GM13976 (cell line): ENCODE data around the gene ACACB.
A peak's percentile ranks its signal among the peaks of the same experiment; 100 is the strongest.

Experiments
- DNase-seq: peaks from one replicate; pipeline ENCODE4 v3.0.0; 2012; ENCODE audit warnings: low spot score
- in situ Hi-C: fragments of 300-500 bp; cut with MboI; formaldehyde crosslinking; loops from one replicate; pipeline ENCODE4 v1.12.0; 2022; ENCODE audit warnings: low sequenced_read_pairs, mixed read lengths, inconsistent platforms; ENCODE audit not compliant: unreplicated experiment
- TF ChIP-seq, protein P1 (sequence below): IDR thresholded peaks from 2 replicates; pipeline ENCODE4 v1.5.1; 2012; ENCODE audit warnings: borderline replicate concordance, mild to moderate bottlenecking; ENCODE audit not compliant: insufficient read depth; ENCODE audit errors: extremely low read depth, missing control alignments, control extremely low read depth

Gene ACACB

DNA sequence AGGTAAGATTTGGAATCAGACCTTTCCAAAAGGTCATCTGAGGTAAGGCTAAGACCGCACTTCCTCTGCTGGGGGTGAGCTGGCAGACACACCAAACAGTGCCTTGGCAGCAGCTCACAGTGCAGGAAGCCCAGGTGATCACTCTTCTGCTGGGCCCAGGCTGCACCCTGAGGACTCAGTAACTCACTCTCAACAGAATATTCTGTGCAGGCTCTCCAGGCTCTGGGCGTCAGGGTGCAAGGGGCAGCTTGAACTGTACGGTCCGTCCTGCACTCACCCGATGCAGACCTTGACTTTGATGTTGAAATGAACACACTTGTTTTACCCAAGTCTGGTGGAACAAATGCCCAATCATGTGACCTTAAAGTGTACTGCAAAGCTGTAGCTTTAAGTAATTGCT, 29.1 kb upstream of the ACACB start:
- TF ChIP-seq, protein P1, sequence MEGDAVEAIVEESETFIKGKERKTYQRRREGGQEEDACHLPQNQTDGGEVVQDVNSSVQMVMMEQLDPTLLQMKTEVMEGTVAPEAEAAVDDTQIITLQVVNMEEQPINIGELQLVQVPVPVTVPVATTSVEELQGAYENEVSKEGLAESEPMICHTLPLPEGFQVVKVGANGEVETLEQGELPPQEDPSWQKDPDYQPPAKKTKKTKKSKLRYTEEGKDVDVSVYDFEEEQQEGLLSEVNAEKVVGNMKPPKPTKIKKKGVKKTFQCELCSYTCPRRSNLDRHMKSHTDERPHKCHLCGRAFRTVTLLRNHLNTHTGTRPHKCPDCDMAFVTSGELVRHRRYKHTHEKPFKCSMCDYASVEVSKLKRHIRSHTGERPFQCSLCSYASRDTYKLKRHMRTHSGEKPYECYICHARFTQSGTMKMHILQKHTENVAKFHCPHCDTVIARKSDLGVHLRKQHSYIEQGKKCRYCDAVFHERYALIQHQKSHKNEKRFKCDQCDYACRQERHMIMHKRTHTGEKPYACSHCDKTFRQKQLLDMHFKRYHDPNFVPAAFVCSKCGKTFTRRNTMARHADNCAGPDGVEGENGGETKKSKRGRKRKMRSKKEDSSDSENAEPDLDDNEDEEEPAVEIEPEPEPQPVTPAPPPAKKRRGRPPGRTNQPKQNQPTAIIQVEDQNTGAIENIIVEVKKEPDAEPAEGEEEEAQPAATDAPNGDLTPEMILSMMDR: no peak
- no peak for DNase-seq
- in situ Hi-C loops: loop anchor here (25.0 kb wide), 3 partner anchors 200 to 525 kb away; partner anchors contain the start of genes DAO, ISCU and SART3

DNA sequence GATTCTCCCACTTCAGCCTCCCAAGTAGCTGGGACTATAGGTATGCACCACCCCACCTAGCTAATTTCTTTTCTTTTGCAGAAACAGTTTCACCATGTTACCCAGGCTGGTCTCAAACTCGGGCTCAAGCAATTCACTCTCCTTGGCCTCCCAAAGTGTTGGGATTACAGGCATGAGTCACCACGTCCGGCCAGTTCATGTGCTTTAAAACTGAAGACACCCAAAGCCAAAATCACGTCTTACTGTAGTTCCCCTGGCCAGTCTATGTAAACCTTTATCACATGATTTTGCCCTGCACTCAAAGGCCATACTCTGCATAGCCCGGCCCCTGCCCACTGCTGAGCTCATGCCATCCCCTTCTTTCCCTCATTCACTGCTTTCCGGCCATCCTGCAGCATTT, 27.6 kb upstream of the ACACB start:
- in situ Hi-C loops: loop anchor here (25.0 kb wide), 3 partner anchors 202 to 527 kb away; partner anchors contain the start of genes DAO, ISCU and SART3
- TF ChIP-seq, protein P1: no peak
- DNase-seq: no peak

DNA sequence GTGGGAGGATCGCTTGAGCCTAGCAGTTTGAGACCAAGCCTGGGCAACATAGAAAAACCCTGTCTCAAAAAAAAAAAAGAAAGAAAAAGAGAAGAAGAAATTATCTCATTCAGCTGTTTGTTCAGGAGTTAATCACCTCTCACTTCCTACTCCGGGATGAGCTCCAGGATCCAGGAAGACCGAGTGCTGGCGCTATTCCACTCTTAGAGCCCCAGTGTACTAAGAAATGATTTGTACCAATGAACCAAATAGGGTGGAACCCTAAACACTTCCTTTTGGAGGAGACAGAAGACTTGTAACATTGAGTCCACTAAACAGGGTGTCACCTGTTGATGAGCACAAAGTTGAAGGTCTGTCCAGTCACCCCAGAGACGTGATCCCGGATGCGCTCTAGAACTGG, 26.7 kb upstream of the ACACB start:
- in situ Hi-C loops: loop anchor here (25.0 kb wide), 3 partner anchors 202 to 527 kb away; partner anchors contain the start of genes DAO, ISCU and SART3
- TF ChIP-seq, protein P1: no peak
- DNase-seq: no peak

DNA sequence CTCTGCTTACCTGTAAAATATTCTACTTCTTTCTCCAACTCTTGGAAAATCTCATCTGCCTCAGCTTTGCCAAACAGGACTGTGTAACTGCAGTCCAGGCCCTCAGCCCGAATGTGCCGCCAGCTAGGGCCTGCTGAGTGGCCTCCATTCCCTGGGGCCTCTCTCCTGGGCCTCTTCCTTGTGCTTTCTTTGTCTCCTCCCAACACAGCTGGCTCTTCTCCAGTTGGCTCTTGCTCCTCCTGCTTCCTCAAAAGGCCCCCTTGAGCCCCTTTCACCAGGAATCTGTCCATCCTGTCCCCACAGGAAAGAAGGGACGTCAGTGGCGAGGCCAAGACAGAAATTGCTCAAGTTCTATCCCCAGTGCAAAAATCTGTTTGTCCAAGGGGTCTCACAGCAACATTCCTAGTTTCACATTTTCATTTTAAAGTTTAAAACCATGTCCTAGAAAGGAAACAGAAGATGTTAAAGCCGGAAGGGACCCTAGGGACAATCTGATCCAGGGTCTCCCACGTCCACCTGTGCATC, 23.8 kb upstream of the ACACB start:
- TF ChIP-seq, protein P1: no peak
- DNase-seq: no peak
- in situ Hi-C loops: loop anchor here (25.0 kb wide), 3 partner anchors 205 to 530 kb away; partner anchors contain the start of genes DAO, ISCU and SART3

DNA sequence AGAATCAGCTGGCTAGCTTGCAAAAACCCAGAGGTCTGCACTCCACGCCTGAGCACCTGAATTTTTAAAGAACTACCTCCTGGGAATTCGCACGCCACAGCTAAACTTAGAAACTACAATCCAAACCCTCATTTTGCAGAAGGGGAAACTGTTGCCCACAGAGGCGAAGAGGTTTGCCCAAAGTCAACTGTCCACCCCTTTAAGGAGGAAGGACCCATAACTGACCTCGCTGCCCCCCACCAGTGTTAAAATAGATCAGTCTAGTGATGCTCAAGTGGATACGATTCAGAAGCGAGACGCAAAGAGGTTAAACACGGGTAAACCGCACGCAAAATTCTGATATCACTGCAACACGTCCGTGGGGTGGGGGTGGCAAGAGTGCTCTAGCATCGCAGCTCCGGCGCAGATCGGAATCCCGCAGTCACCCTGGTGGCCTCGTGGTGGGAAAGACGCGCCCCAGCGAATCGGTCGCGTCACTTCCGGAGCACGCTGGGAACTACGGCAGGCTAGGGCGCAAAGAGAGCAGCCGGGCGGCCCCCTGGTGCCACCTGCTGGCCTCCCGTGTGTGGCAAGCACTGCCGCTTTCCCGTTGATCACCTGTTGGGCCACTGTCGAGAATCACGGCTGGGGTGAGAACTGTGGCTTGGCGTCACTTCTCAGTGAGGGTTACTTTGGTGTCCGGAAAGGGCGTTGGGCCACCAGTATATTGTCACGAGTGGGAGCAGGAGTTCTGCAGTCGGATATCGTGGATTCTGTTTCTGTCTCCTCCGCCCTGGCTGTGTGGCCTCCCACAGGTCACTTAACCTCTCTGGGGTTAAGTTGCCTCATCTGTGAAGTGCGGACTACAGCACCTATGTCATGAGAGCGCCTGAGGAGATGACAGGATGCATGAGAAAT, 23.1 kb upstream of the ACACB start, which contains the start of gene ALKBH2:
Gene ALKBH2, minus strand, starts transcription at position 451 of the 897 bp plus-strand sequence. CDS start 686 bp downstream, outside the sequence.
- in situ Hi-C loops: loop anchor here (25.0 kb wide), 3 partner anchors 206 to 531 kb away; partner anchors contain the start of genes DAO, ISCU and SART3
- DNase-seq: peak; percentile 93
- TF ChIP-seq, protein P1: peak; percentile 98

DNA sequence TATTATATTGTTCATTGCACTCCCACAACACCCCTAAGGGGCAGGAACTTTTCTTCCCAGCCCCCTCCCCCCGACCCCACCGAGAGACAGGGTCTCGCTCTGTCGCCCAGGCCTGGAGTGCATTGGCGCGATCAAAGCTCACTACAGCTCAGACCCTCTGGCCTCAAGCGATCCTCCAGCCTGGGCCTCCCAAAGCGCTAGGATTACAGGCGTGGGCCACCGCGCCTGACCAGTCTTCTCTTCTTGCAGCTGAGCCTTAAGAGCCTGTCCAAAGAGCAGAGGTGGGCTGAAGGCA, 19.3 kb upstream of the ACACB start:
- in situ Hi-C loops: loop anchor here (25.0 kb wide), 3 partner anchors 210 to 535 kb away; partner anchors contain the start of genes DAO, ISCU and SART3
- DNase-seq: no peak
- TF ChIP-seq, protein P1: no peak
